ENCODE results near the gene GNPDA2.

Gene GNPDA2

GRCh38 chr4:44704673-44705072, 21.7 kb downstream of the GNPDA2 start:
- Histone ChIP-seq H3K79me2 (ENCODE audit: control insufficient read depth, low read length) (no peaks in the 10 kb centered on the region), H3K36me3 (ENCODE audit: control insufficient read depth, low read length) (peaks cover 61% of the 10 kb centered on the region), H3K4me3 (ENCODE audit: low read length) (no peak overlapping the region), H3K27ac (ENCODE audit: low read depth, low read length) (no peak overlapping the region), H3F3A (ENCODE audit: control insufficient read depth, insufficient read depth) (peaks cover 7% of the 10 kb centered on the region; the same call in 1 of the 2 replicates), H3K27me3 (ENCODE audit: control insufficient read depth, low read length) (no peaks in the 10 kb centered on the region), H3K4me1 (ENCODE audit: control insufficient read depth, low read length) (no peaks in the 10 kb centered on the region), H3K9me3 (ENCODE audit: control insufficient read depth, insufficient read depth, low read length) (no peaks in the 10 kb centered on the region), H4K20me1 (ENCODE audit: control insufficient read depth, insufficient read depth, low read depth, low read length) (no peaks in the 10 kb centered on the region), H3K9me2 (replicated peaks; ENCODE audit: control insufficient read depth, low read length) (no peaks in the 10 kb centered on the region), H3K4me2 (ENCODE audit: low read length) (no peak overlapping the region)
- TF ChIP-seq, protein P1, sequence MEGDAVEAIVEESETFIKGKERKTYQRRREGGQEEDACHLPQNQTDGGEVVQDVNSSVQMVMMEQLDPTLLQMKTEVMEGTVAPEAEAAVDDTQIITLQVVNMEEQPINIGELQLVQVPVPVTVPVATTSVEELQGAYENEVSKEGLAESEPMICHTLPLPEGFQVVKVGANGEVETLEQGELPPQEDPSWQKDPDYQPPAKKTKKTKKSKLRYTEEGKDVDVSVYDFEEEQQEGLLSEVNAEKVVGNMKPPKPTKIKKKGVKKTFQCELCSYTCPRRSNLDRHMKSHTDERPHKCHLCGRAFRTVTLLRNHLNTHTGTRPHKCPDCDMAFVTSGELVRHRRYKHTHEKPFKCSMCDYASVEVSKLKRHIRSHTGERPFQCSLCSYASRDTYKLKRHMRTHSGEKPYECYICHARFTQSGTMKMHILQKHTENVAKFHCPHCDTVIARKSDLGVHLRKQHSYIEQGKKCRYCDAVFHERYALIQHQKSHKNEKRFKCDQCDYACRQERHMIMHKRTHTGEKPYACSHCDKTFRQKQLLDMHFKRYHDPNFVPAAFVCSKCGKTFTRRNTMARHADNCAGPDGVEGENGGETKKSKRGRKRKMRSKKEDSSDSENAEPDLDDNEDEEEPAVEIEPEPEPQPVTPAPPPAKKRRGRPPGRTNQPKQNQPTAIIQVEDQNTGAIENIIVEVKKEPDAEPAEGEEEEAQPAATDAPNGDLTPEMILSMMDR (IDR thresholded peaks at IDR 0.05; ENCODE audit: low read depth, low read length, poor library complexity, severe bottlenecking), result no peak
- TF ChIP-seq EZH2phosphoT487 (IDR thresholded peaks at IDR 0.05; ENCODE audit: borderline replicate concordance, low read length), result no peak

DNA sequence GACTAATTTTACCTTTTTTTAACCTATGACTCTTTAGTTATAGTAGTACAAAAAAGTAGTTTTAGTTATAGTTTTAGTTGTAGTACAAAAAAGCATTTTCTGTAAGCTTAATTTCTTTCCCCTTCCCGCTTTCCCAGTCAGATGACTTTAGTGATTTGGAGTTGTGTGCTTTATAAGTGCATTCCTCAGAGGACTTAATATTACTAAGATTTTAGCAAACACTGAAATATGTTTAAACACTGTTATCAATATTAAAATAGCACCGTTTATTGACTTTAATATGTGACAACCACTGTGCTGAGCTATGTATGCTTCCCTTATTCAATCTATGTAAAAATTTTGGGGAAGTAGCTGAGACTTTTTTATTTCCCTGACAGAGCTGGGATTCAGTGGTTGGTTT, 25.3 kb downstream of the GNPDA2 start:
- H3F3A ChIP-seq (ENCODE audit: control insufficient read depth, insufficient read depth), result peaks cover 8% of the 10 kb centered on the region; the same call in 1 of the 2 replicates
- H4K20me1 ChIP-seq (ENCODE audit: control insufficient read depth, insufficient read depth, low read depth, low read length), result no peaks in the 10 kb centered on the region
- H3K79me2 ChIP-seq (ENCODE audit: control insufficient read depth, low read length), result no peaks in the 10 kb centered on the region
- peaks cover 81% of the 10 kb centered on the region for H3K36me3 ChIP-seq (ENCODE audit: control insufficient read depth, low read length)
- H3K4me3 ChIP-seq (ENCODE audit: low read length), result no peak overlapping the region
- no peaks in the 10 kb centered on the region for H3K9me2 ChIP-seq (replicated peaks; ENCODE audit: control insufficient read depth, low read length)
- H3K4me2 ChIP-seq (ENCODE audit: low read length), result no peak overlapping the region
- no peaks in the 10 kb centered on the region for H3K4me1 ChIP-seq (ENCODE audit: control insufficient read depth, low read length)
- TF ChIP-seq EZH2phosphoT487 (IDR thresholded peaks at IDR 0.05; ENCODE audit: borderline replicate concordance, low read length), result no peak
- TF ChIP-seq, protein P1 (IDR thresholded peaks at IDR 0.05; ENCODE audit: low read depth, low read length, poor library complexity, severe bottlenecking), result no peak
- H3K27ac ChIP-seq (ENCODE audit: low read depth, low read length), result no peak overlapping the region
- no peaks in the 10 kb centered on the region for H3K27me3 ChIP-seq (ENCODE audit: control insufficient read depth, low read length)
- no peaks in the 10 kb centered on the region for H3K9me3 ChIP-seq (ENCODE audit: control insufficient read depth, insufficient read depth, low read length)

- no peaks in the 10 kb centered on the region for H4K20me1 ChIP-seq (ENCODE audit: control insufficient read depth, insufficient read depth, low read depth, low read length)
- H3K27me3 ChIP-seq (ENCODE audit: control insufficient read depth, low read length), result no peaks in the 10 kb centered on the region
- no peaks in the 10 kb centered on the region for H3K9me2 ChIP-seq (replicated peaks; ENCODE audit: control insufficient read depth, low read length)
- no peaks in the 10 kb centered on the region for H3K9me3 ChIP-seq (ENCODE audit: control insufficient read depth, insufficient read depth, low read length)
- H3F3A ChIP-seq (ENCODE audit: control insufficient read depth, insufficient read depth), result peaks cover 14% of the 10 kb centered on the region; the same call in 1 of the 2 replicates
- H3K36me3 ChIP-seq (ENCODE audit: control insufficient read depth, low read length), result peaks cover 85% of the 10 kb centered on the region
- H3K79me2 ChIP-seq (ENCODE audit: control insufficient read depth, low read length), result no peaks in the 10 kb centered on the region
- no peak overlapping the region for H3K4me2 ChIP-seq (ENCODE audit: low read length)
- H3K4me1 ChIP-seq (ENCODE audit: control insufficient read depth, low read length), result no peaks in the 10 kb centered on the region
- TF ChIP-seq EZH2phosphoT487 (IDR thresholded peaks at IDR 0.05; ENCODE audit: borderline replicate concordance, low read length), result no peak
- no peak overlapping the region for H3K4me3 ChIP-seq (ENCODE audit: low read length)
- H3K27ac ChIP-seq (ENCODE audit: low read depth, low read length), result no peak overlapping the region
Observed at GRCh38 chr4:44700427-44700826, 25.9 kb downstream of the GNPDA2 start.

- Histone ChIP-seq H3K4me2 (ENCODE audit: low read length) (no peak overlapping the region), H3K36me3 (ENCODE audit: control insufficient read depth, low read length) (peaks cover 82% of the 10 kb centered on the region)
Observed at GRCh38 chr4:44684648-44685047, 41.7 kb downstream of the GNPDA2 start.

More at GRCh38 chr4:44684648-44685047, 41.7 kb downstream of the GNPDA2 start:
- Histone ChIP-seq H3K4me1 (ENCODE audit: control insufficient read depth, low read length) (peaks cover 13% of the 10 kb centered on the region), H3K9me3 (ENCODE audit: control insufficient read depth, insufficient read depth, low read length) (no peaks in the 10 kb centered on the region), H3K27ac (ENCODE audit: low read depth, low read length) (no peak overlapping the region), H3F3A (ENCODE audit: control insufficient read depth, insufficient read depth) (0 out of 2 replicates have a peak, but pooled peaks cover 5% of the 10 kb centered on the region), H3K9me2 (replicated peaks; ENCODE audit: control insufficient read depth, low read length) (no peaks in the 10 kb centered on the region), H3K4me3 (ENCODE audit: low read length) (no peak overlapping the region), H3K79me2 (ENCODE audit: control insufficient read depth, low read length) (peaks cover 28% of the 10 kb centered on the region), H4K20me1 (ENCODE audit: control insufficient read depth, insufficient read depth, low read depth, low read length) (no peaks in the 10 kb centered on the region), H3K27me3 (ENCODE audit: control insufficient read depth, low read length) (no peaks in the 10 kb centered on the region)
- TF ChIP-seq EZH2phosphoT487 (IDR thresholded peaks at IDR 0.05; ENCODE audit: borderline replicate concordance, low read length), result no peak
- TF ChIP-seq, protein P1 (IDR thresholded peaks at IDR 0.05; ENCODE audit: low read depth, low read length, poor library complexity, severe bottlenecking), result no peak
